H4 (cell line): ENCODE measurements around the gene SLC12A7. TPM values are rescaled to one million over a fixed set of nuclear protein-coding genes. Genes with fewer than 3 reads are reported as not detected.

Source experiments
- DNase-seq: peaks from one replicate; pipeline ENCODE4 v3.0.0-alpha.2; 2015; ENCODE audit warnings: low spot score
- total RNA-seq: library from RNA; depleted of rRNA; stranded (reverse); fragments of >200 nt; shearing (Covaris generic); gene quantifications from 2 replicates; pipeline ENCODE4 v1.2.3, GENCODE V29; 2014

The SLC12A7 gene
- total RNA-seq, 1 experiment from 2014 or later: 8.8 TPM

- no peak for DNase-seq
Measured at GRCh38 chr5:1020452-1020961, 91.4 kb downstream of the SLC12A7 start.

GRCh38 chr5:1019001-1019905 lies 92.6 kb downstream of the SLC12A7 start:
- DNase-seq: no peak

GRCh38 chr5:1018596-1018995 lies 93.3 kb downstream of the SLC12A7 start:
- DNase-seq: no peak

GRCh38 chr5:1017691-1018455 lies 94.0 kb downstream of the SLC12A7 start:
- no peak for DNase-seq

- no peak for DNase-seq
Measured at GRCh38 chr5:1017056-1017455, 94.8 kb downstream of the SLC12A7 start.

- DNase-seq: no peak
Measured at GRCh38 chr5:1016476-1016875, 95.4 kb downstream of the SLC12A7 start.

- no peak for DNase-seq
Measured at GRCh38 chr5:1016036-1016435, 95.8 kb downstream of the SLC12A7 start.

- no peak for DNase-seq
Measured at GRCh38 chr5:1015507-1015906, 96.4 kb downstream of the SLC12A7 start.

- DNase-seq: no peak
Measured at GRCh38 chr5:1014781-1015221, 97.1 kb downstream of the SLC12A7 start.

GRCh38 chr5:1014346-1014745 lies 97.5 kb downstream of the SLC12A7 start:
- no peak for DNase-seq

GRCh38 chr5:1013948-1014301 lies 97.9 kb downstream of the SLC12A7 start:
- DNase-seq: no peak

GRCh38 chr5:1013238-1013947 lies 98.5 kb downstream of the SLC12A7 start:
- DNase-seq: no peak

- no peak for DNase-seq
Measured at GRCh38 chr5:1012900-1013237, 99.0 kb downstream of the SLC12A7 start.

- no peak for DNase-seq
Measured at GRCh38 chr5:1012313-1012841, 99.5 kb downstream of the SLC12A7 start.

GRCh38 chr5:1011741-1012312 lies 100.0 kb downstream of the SLC12A7 start:
- no peak for DNase-seq

- peak; percentile 49 for DNase-seq
Measured at GRCh38 chr5:1011226-1011631, 100.6 kb downstream of the SLC12A7 start.

- no peak for DNase-seq
Measured at GRCh38 chr5:1010641-1011046, 101.2 kb downstream of the SLC12A7 start.

- no peak for DNase-seq
Measured at GRCh38 chr5:1010181-1010510, 101.7 kb downstream of the SLC12A7 start.

GRCh38 chr5:1009359-1010180 lies 102.3 kb downstream of the SLC12A7 start:
- no peak for DNase-seq

- no peak for DNase-seq
Measured at GRCh38 chr5:1008451-1009358, 103.2 kb downstream of the SLC12A7 start, which contains the start of gene NKD2. Gene NKD2, plus strand, starts transcription at chr5:1008802. Its CDS starts 256 bp downstream, at chr5:1009058.
